DND-41 (cell line): ENCODE data around the gene PSMD8.

ENCODE experiments used
- ATAC-seq: fragments of 200-7000 bp; cut with Tn5 transposase; 3 replicates; pipeline ENCODE4 v1.9.1; 2021; ENCODE audit warnings: low read depth; ENCODE audit not compliant: insufficient read depth
- DNase-seq: peaks from one replicate; pipeline ENCODE4 v3.0.0-alpha.2; 2020
- H2AFZ ChIP-seq: 2 replicates; pipeline ENCODE4 v1.6.0; 2012; ENCODE audit warnings: low read depth, low read length
- H3K27ac ChIP-seq: 2 replicates; pipeline ENCODE4 v1.5.1; 2012; ENCODE audit warnings: low read length, inconsistent platforms
- H3K27me3 ChIP-seq: fragments of 200-600 bp; sonication (generic); 2 replicates; pipeline ENCODE4 v1.6.0; 2012; ENCODE audit warnings: low read length, mild to moderate bottlenecking, inconsistent platforms; ENCODE audit not compliant: insufficient read depth, poor library complexity
- H3K36me3 ChIP-seq: 2 replicates; pipeline ENCODE4 v1.5.1; 2012; ENCODE audit warnings: low read length, inconsistent platforms; ENCODE audit not compliant: insufficient read depth
- H3K4me1 ChIP-seq: 2 replicates; pipeline ENCODE4 v1.5.1; 2012; ENCODE audit warnings: mild to moderate bottlenecking, low read length; ENCODE audit not compliant: insufficient read depth
- H3K4me2 ChIP-seq: 2 replicates; pipeline ENCODE4 v1.6.0; 2012; ENCODE audit warnings: mild to moderate bottlenecking, moderate library complexity, low read length, inconsistent platforms; ENCODE audit not compliant: insufficient read depth
- H3K4me3 ChIP-seq, 2 experiments: fragments of 200-600 bp in 1 of 2; shearing (Covaris generic) in 1 of 2; 2 replicates each; pipeline ENCODE4 v1.5.1; 2012 to 2016; ENCODE audit warnings: inconsistent platforms in 2 of 2, low read length in 2 of 2, mild to moderate bottlenecking in 2 of 2, low read depth in 1 of 2, moderate library complexity in 1 of 2
- H3K79me2 ChIP-seq: 2 replicates; pipeline ENCODE4 v1.6.0; 2012; ENCODE audit warnings: low read length, inconsistent platforms; ENCODE audit not compliant: insufficient read depth
- H3K9ac ChIP-seq: 2 replicates; pipeline ENCODE4 v1.6.0; 2012; ENCODE audit warnings: low read depth, mild to moderate bottlenecking, inconsistent platforms, low read length, moderate library complexity
- H3K9me3 ChIP-seq: 2 replicates; pipeline ENCODE4 v1.5.1; 2012; ENCODE audit warnings: low read length, moderate library complexity, mild to moderate bottlenecking, inconsistent platforms; ENCODE audit not compliant: insufficient read depth, severe bottlenecking
- H4K20me1 ChIP-seq: 2 replicates; pipeline ENCODE4 v1.6.0; 2012; ENCODE audit warnings: low read length; ENCODE audit not compliant: insufficient read depth
- CTCF ChIP-seq: IDR thresholded peaks from 2 replicates; pipeline ENCODE4 v1.5.1; 2012; ENCODE audit warnings: borderline replicate concordance, low read length, moderate library complexity, mild to moderate bottlenecking; ENCODE audit not compliant: poor library complexity, severe bottlenecking; ENCODE audit errors: extremely low read depth
- EZH2 ChIP-seq: IDR thresholded peaks from 3 replicates; pipeline ENCODE4 v1.6.1; 2012; ENCODE audit warnings: borderline replicate concordance, low read depth, mild to moderate bottlenecking, moderate library complexity, low read length, inconsistent platforms; ENCODE audit not compliant: severe bottlenecking

PSMD8 gene

GRCh38 chr19:38388349-38389100, 14.2 kb downstream of the PSMD8 start, which contains the start of gene SPRED3:
Gene SPRED3 (plus strand): TSS chr19:38388697. CDS start chr19:38390303, 1,606 bp downstream.
- H3K27ac ChIP-seq = peak within 1 kb of the TSS; percentile 59; the same call in 1 of the 2 replicates
- DNase-seq (no peak), ATAC-seq (peak; percentile 50)

GRCh38 chr19:38389101-38389925, 14.9 kb downstream of the PSMD8 start:
- TF ChIP-seq CTCF (no peak), EZH2 (no peak)
- Histone ChIP-seq H3K9me3 (no peaks in the 10 kb centered on the region), H3K27me3 (no peaks in the 10 kb centered on the region), H3K4me1 (peaks cover 50% of the 10 kb centered on the region), H3K4me3 (peak overlapping the region in 1 of 2 experiments; percentile 88; a peak in 2 of 4 replicates), H3K36me3 (peaks cover 10% of the 10 kb centered on the region; the same call in 1 of the 2 replicates), H2AFZ (peak overlapping the region; percentile 95; the same call in 1 of the 2 replicates), H3K9ac (peak overlapping the region; percentile 58), H4K20me1 (peaks cover 28% of the 10 kb centered on the region), H3K27ac (peak overlapping the region; percentile 47; the same call in 1 of the 2 replicates), H3K4me2 (peak overlapping the region; percentile 100), H3K79me2 (no peaks in the 10 kb centered on the region)
- ATAC-seq = no peak
- no peak for DNase-seq

More at GRCh38 chr19:38388349-38389100, 14.2 kb downstream of the PSMD8 start, which contains the start of gene SPRED3:
- no peak for TF ChIP-seq CTCF
- TF ChIP-seq EZH2 = no peak
- H3K9ac ChIP-seq = peak within 1 kb of the TSS; percentile 58
- peak within 1 kb of the TSS; percentile 39 to 88; a peak in 3 of 4 replicates for H3K4me3 ChIP-seq
- no peaks in the 10 kb centered on the region for H3K9me3 ChIP-seq
- H2AFZ ChIP-seq = peak within 1 kb of the TSS; percentile 95
- peaks cover 31% of the 10 kb centered on the region for H4K20me1 ChIP-seq
- peaks cover 18% of the 10 kb centered on the region for H3K36me3 ChIP-seq
- no peaks in the 10 kb centered on the region for H3K79me2 ChIP-seq
- no peaks in the 10 kb centered on the region for H3K27me3 ChIP-seq
- peak within 1 kb of the TSS; percentile 100 for H3K4me2 ChIP-seq
- H3K4me1 ChIP-seq = peaks cover 56% of the 10 kb centered on the region

GRCh38 chr19:38389957-38390924, 15.9 kb downstream of the PSMD8 start:
- H3K9me3 ChIP-seq = no peaks in the 10 kb centered on the region
- H3K79me2 ChIP-seq = no peaks in the 10 kb centered on the region
- DNase-seq (no peak), ATAC-seq (no peak)
- H2AFZ ChIP-seq = no peak overlapping the region
- no peak for TF ChIP-seq EZH2
- TF ChIP-seq CTCF = no peak
- H3K27me3 ChIP-seq = no peaks in the 10 kb centered on the region
- H3K4me1 ChIP-seq = peaks cover 41% of the 10 kb centered on the region
- no peak overlapping the region for H3K9ac ChIP-seq
- H3K4me2 ChIP-seq = no peak overlapping the region
- H4K20me1 ChIP-seq = peaks cover 19% of the 10 kb centered on the region
- no peak overlapping the region for H3K27ac ChIP-seq
- H3K4me3 ChIP-seq = no peak overlapping the region
- H3K36me3 ChIP-seq = peaks cover 1% of the 10 kb centered on the region; the same call in 1 of the 2 replicates
